ENCODE measurements around the gene TAS2R39.

DNA sequence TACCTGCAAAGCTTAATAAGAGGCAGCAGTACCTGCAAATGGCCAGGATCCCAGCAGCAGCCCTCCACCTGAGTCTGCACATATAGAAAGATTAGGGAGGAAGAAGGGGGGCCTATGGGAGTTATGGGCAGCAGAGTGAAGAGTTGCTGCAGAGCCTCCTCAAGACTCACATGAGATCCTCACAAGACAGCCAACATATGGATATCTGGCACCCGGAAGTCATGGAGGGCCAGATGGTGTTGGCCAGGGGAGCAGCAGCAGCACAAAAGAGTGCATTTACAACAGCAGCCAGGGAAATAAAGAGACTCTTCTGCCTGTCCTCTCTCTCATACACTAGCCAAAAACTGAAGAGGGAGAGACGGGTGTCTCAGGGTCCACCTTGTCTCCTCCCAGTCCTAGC lies 34.6 kb downstream of the TAS2R39 start:
- TF ChIP-seq, protein P1, sequence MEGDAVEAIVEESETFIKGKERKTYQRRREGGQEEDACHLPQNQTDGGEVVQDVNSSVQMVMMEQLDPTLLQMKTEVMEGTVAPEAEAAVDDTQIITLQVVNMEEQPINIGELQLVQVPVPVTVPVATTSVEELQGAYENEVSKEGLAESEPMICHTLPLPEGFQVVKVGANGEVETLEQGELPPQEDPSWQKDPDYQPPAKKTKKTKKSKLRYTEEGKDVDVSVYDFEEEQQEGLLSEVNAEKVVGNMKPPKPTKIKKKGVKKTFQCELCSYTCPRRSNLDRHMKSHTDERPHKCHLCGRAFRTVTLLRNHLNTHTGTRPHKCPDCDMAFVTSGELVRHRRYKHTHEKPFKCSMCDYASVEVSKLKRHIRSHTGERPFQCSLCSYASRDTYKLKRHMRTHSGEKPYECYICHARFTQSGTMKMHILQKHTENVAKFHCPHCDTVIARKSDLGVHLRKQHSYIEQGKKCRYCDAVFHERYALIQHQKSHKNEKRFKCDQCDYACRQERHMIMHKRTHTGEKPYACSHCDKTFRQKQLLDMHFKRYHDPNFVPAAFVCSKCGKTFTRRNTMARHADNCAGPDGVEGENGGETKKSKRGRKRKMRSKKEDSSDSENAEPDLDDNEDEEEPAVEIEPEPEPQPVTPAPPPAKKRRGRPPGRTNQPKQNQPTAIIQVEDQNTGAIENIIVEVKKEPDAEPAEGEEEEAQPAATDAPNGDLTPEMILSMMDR (IDR thresholded peaks at IDR 0.05; ENCODE audit: low read depth, low read length, poor library complexity, severe bottlenecking), result no peak
- TF ChIP-seq EZH2phosphoT487 (IDR thresholded peaks at IDR 0.05; ENCODE audit: borderline replicate concordance, low read length), result no peak
